HL-60/S4 (cell line): ENCODE measurements around the gene PLXNA2.

Source experiments
- in situ Hi-C: fragments of 300-500 bp; cut with MboI; formaldehyde crosslinking; loops from 2 replicates; pipeline ENCODE4 v1.14.3; 2022; ENCODE audit warnings: low sequenced_read_pairs

Gene PLXNA2

GRCh38 chr1:208225954-208226937, 17.9 kb downstream of the PLXNA2 start:
- in situ Hi-C loops, result no loop called here

- in situ Hi-C loops, result no loop called here
Measured at GRCh38 chr1:208224192-208224713, 19.9 kb downstream of the PLXNA2 start.

GRCh38 chr1:208223136-208223535, 21.0 kb downstream of the PLXNA2 start:
- in situ Hi-C loops, result no loop called here

GRCh38 chr1:208222376-208223126, 21.6 kb downstream of the PLXNA2 start:
- in situ Hi-C loops, result no loop called here

- in situ Hi-C loops, result no loop called here
Measured at GRCh38 chr1:208221291-208221622, 22.9 kb downstream of the PLXNA2 start.

GRCh38 chr1:208219659-208220282, 24.4 kb downstream of the PLXNA2 start:
- in situ Hi-C loops, result no loop called here

- in situ Hi-C loops, result no loop called here
Measured at GRCh38 chr1:208219098-208219658, 25.0 kb downstream of the PLXNA2 start.

GRCh38 chr1:208218237-208219097, 25.7 kb downstream of the PLXNA2 start:
- in situ Hi-C loops, result no loop called here

GRCh38 chr1:208217781-208218180, 26.4 kb downstream of the PLXNA2 start:
- in situ Hi-C loops, result no loop called here

GRCh38 chr1:208216806-208217205, 27.4 kb downstream of the PLXNA2 start:
- in situ Hi-C loops, result no loop called here

- in situ Hi-C loops, result no loop called here
Measured at GRCh38 chr1:208216062-208216461, 28.1 kb downstream of the PLXNA2 start.

- in situ Hi-C loops, result no loop called here
Measured at GRCh38 chr1:208215393-208215792, 28.8 kb downstream of the PLXNA2 start.

- in situ Hi-C loops, result no loop called here
Measured at GRCh38 chr1:208213786-208214185, 30.4 kb downstream of the PLXNA2 start.

GRCh38 chr1:208212893-208213292, 31.3 kb downstream of the PLXNA2 start:
- in situ Hi-C loops, result no loop called here

GRCh38 chr1:208211921-208212843, 32.0 kb downstream of the PLXNA2 start:
- in situ Hi-C loops, result no loop called here

- in situ Hi-C loops, result no loop called here
Measured at GRCh38 chr1:208209896-208210589, 34.1 kb downstream of the PLXNA2 start.

GRCh38 chr1:208209286-208209685, 34.9 kb downstream of the PLXNA2 start:
- in situ Hi-C loops, result no loop called here

GRCh38 chr1:208208132-208208487, 36.1 kb downstream of the PLXNA2 start:
- in situ Hi-C loops, result no loop called here
